GM19467 (cell line): ENCODE measurements around the gene CMPK1.
"Not testable (repeated sequence)": the region's sequence is repeated elsewhere in the genome, so short reads cannot be mapped to it uniquely, and the experiment has no call there.

ENCODE experiments used
- ATAC-seq: cut with Tn5 transposase; IDR thresholded peaks from one replicate; pipeline ENCODE4 v1.9.1; 2021; ENCODE audit warnings: mild to moderate bottlenecking, moderate library complexity; ENCODE audit not compliant: unreplicated experiment

Gene CMPK1

DNA sequence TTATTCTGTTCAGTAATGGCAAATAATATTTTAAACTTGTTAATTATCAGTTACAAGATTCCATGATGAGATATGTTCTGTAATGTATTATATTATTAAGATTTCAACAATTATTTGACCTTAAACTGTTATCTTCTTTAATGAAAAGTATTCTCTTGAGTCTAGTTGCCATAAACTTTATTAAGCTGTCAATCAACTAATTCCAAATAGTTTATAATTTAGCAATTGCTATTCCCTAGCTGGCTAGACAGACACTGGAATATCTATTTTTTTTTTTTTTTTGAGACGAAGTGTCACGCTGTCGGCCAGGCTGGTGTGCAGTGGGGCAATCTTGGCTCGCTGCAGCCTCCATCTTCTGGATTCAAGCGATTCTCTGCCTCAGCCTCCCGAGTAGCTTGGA is 3.8 kb downstream of the CMPK1 start:
- no peak for ATAC-seq

DNA sequence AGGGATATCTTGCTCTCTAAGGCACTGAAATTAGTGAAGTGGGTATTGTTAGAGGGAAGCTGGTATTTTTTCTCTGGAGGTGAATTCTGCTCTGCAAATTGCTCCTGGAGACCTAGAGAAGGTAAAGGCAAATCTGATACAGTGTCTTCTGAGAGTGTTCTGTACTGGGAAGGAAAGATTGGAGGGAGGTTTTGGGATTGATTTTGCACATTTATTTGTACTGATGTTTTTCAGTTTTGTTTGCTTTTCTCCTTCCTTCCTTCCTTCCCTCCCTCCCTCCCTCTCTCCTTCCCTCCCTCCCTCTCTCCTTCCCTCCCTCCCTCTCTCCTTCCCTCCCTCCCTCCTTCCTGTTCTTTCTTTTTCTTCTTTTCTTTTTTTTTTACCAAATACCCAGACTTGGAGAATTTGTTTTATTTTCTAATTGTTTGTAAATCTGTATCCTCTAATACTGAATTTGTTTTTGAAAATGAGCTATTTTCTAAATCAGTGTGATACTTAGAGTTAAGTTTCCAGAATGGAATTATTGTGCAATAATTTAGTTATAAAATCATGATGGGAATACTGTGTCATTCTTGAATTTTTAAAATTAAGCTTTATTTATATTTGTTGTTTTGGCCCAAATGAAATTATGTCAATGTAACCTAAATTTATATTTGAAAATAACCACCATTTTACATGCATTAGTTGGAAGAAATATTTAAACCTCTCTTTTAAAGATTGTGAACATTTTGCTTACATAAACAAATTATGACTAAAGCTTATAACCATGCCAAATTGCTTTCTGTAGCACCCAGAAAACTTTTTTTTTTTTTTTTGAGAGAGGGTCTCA is 4.9 kb downstream of the CMPK1 start:
- ATAC-seq, result no peak

DNA sequence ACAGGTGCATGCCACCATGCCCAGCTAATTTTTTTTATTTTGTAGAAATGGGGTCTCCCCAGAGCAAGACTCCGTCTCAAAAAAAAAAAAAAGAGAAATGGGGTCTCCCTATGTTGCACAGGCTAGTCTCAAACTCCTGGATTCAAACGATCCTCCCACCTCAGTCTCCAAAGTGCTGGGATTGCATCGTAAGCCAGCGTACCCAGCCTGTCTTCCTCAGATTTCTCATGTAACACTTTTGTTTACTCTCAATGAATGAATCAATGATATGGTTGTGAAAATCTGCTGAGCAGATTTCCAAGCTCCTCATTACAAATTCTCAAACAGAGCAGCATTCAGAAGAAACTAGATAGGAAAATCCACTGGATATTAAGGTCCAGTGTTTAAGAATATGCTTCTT is 6.6 kb downstream of the CMPK1 start:
- no peak for ATAC-seq

DNA sequence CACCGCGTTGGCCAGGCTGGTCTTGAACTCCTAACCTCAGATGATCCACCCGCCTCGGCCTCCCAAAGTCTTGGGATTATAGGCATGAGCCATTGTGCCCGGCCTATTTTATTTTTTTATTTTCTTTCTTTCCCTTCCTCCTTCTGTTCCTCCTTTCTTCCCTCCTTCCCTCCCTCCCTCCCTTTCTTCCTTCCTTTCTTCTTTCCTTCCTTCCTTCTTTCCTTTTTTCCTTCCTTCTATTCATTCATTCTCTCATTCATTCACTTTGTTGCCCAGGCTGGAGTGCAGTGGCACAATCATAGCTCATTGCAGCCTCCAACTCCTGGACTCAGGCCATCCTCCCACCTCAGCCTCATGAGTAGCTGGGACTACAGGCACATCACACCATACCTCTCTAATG is 13.4 kb downstream of the CMPK1 start:
- not testable (repeated sequence) for ATAC-seq

DNA sequence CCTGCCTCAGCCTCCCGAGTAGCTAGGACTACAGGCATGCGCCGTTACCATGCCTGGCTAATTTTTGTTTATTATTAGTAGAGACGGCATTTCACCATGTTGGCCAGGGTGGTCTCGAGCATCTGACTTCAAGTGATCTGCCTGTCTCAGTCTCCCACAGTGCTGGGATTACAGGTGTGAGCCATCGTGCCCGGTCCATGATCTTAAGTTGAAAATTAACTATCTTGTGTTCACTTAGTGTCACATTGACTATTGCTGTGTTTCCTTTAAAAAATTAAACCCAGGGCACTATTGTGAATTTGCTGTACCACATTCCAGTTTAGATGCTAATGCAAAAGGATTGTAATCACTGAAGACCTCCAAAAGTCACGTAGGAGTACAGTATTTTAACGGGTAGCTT is 14.1 kb downstream of the CMPK1 start:
- no peak for ATAC-seq

DNA sequence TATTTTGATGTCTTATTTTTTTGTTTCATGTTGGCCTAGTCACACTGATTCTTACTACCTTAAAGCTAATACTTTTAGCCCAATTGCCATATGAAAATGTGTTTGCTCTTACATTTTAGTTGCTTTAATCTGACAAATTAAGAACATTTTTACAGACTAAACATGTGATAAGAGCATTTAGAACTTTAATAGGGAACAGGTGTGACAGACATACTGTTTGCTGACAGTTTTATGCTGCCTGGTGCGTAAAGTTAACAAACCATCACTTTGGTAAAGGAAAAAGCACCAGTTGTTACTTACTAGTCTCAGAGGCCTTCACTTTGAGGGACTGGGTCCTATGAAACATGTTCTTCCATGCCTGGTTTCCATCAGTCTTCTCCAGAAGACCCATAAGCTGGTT is 14.7 kb downstream of the CMPK1 start:
- ATAC-seq, result no peak

DNA sequence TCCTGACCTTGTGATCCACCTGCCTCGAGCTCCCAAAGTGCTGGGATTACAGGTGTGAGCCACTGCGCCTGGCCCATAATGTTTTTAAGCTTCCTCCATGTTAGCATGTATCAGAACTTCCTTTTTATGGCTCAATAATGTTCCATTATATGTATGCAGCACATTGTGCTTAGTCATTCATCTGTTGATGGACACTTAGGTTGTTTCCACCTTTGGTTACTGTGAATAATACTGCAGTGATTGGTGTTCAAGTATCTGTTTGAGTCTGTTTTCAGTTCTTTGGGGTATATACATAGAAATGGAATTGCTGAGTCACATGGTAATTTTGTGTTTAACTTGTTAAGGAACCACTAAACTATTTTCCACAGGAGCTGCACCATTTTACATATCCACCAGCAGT is 17.7 kb downstream of the CMPK1 start:
- no peak for ATAC-seq

DNA sequence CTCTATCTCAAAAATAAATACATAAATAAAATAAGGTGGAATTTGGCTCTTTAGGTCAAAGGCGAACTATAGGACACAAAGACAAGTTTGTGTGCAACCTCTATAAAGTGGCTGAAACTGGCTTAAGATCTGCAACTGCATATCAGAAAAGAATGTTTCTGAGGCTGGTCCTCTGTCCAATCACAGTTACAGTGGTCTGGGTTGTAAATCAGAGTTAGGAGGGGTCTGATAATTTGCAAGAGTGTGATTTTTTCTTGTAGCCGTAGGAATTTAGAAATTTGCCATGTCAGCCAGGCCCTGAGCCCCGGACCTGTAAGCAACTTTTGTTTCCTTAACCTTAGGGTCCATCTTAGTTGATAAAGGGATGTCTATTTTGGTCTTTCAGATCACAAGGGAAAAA is 27.8 kb downstream of the CMPK1 start:
- ATAC-seq, result no peak

DNA sequence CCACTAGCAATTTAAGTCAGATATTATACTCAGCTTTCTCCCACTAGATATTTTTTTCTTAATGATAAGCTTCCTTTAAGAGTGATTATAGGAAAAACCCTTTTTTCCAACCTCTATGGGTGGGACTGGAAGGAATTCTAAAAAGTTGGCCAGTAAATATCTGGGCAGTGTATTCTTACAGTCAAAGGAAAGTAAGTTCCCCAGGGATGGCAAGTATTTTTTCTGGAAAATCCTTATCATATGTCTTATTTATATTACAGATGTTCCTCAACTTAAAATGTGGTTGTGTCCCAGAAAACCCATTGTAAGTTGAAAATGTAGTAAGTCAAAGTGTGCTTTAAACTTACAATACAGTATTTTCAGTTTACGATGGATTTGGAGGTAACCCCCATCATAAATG is 29.2 kb downstream of the CMPK1 start:
- ATAC-seq, result no peak

DNA sequence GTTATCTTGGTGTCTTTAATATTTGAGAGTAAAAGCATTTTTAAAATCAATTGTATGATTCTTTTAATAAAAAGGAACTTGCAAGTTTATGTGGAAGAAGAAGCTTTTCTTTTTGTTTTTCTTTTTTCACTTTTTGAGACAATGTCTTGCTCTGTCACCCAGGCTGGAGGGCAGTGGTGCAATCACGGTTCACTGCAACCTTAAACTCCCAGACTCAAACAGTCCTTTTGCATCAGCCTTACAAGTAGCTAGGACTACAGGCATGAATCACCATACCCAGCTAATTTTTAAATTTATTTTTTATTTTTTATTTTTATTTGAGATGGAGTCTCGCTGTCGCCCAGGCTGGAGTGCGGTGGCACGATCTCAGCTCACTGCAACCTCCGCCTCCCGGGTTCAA is 34.1 kb downstream of the CMPK1 start:
- no peak for ATAC-seq

DNA sequence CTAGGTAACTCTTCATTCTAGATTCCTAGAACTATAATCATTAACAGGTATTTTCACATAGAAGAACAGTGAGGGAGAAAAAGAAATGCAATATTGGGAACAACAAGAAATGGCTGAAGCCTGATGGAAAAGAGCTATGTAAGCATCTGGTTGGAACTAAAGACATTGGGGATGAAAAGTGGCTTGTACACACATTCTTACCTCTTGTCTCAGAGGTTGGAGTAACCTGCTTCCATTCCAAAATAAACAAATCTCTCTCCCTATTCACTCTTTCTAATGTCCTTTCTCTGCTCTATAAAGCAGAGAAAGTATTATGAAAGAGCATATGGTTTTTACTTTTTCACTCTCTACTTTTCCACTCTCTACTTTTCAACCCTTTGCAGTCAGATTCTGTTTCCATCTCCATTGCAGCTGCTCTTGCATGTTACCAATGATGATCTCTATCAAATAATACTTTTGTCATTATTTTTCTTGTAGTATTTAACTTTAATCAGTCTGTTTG is 37.5 kb downstream of the CMPK1 start:
- ATAC-seq, result no peak

DNA sequence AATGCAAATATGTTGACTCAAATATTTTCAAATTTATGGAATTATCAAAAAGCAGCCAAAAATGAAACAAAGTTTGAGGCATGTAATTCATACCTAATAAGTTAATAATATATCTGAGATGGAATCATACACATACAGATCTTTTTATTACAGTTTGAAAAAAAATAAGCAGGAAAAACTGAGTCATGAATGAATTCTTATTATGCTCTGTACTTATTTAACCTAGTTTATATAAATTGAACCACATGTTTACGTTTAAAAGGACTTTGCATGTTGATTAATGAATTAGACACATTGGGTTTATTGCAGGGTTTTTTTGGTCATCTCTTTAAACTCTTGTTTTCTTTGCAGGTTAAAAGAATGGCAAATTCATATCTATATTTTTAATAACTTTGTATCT is 40.9 kb downstream of the CMPK1 start:
- ATAC-seq, result no peak

DNA sequence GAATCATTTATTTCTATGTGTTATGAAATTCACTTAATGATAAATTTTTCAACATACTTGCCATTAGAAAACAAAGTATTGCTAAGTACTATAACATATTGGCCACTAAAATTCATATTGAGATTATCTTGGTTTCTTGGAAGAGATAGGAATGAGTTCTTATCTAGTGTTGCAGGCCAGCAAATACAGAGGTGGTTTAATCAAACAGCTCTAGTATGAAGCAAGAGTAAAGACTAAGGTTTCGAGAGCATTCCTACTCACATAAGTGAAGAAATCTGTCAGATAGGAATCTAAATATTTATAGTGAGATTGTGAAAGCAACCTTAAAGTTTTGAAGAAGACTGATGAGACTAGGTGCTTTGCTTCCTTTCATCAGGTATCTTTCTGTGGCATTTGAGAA is 44.6 kb downstream of the CMPK1 start:
- ATAC-seq, result no peak

DNA sequence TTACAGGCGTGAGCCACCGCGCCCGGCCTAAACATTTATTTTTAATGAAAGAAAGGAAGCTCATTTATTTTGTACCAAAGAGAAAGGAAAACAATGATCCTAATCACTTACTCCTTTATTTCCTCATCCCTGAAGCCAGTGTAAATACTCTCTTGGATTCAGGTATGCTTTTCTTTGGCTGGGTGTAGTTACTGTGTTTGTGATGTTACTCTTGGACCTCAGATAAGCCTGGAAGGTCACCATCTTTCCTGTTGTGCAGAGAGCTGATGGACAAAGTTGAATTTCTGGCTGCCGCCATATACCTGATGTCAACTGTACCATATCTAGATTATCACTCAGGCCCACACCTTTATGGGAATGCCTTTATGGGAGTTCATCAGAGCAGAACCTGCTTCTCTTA is 47.1 kb downstream of the CMPK1 start:
- no peak for ATAC-seq

DNA sequence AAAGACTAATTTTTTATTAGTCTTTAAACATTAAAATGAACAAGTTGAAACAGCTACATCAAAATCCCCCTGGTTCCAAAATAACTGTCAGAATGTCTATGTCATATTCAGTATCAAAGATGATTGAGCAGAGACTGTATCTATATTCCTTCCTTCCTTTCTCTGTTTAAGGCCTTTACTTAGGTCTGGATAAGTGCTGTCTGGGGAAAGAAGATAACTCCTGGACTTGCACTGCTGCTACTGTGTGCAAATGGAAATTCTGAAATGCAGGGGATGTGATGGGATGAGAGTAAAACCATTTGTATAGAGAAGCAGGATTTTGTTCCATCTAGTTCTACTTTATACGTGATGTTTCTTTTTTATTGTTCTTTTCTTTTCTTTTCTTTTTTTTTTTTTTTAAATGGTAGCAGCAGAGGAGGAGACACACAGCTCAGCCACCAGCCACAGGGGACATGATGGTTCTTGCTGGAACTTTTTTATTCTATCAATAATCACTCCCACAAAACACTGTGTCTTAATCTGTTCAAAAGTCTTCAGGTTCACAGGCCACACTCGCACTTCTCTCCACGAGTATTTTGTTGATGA is 48.9 kb downstream of the CMPK1 start:
- ATAC-seq, result no peak

DNA sequence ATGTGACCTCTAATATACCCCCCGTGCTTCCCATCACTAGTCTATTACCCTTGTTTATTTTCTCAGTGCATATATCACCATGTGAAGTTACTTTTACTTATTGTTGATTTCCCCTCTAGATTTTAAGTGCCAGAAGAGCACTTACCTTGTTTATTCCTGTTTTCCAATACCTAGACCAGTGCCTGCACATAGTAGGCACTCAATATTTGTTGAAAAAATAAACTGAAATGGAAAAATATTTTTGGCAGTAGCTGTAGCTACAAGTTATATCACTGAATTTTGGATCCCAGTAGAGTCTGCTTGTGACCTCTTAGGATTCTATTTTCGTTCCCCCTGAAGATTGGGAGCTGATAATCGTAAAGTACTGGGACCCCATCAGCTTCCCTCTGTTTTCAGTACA is 50.5 kb downstream of the CMPK1 start:
- no peak for ATAC-seq

DNA sequence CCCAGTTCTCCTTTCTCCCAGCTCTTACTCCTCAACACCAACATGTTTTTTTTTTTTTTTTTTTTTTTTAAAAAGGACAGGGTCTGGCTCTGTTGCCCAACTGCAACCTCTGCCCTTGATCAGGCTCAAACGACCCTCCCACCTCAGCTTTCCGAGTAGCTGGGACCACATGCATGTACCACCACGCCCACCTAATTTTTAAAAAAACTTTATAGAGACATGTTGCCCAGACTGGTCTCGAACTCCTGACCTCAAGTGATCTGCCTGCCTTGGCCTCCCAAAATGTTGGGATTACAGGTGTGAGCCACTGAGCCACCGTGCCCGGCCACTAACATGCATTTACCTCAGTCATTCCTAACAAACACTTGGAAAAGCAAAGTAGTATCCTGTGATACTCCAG is 51.4 kb downstream of the CMPK1 start:
- no peak for ATAC-seq

DNA sequence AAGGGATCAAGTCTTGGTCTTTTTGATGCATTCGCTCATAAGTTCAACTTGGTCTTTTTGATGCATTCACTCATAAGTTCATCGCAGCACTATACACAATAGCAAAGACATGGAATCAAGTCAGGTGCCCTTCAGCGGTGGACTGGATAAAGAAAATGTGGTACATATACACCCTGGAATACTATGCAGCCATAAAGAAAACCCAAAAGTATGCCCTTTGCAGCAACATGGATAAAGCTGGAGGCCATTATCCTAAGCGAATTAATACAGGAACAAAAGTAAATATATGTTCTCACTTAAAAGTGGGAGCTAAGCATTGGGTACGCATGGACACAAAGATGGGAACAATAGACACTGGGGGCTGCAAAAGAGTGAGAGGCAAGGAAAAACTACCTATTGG is 52.7 kb downstream of the CMPK1 start:
- no peak for ATAC-seq

DNA sequence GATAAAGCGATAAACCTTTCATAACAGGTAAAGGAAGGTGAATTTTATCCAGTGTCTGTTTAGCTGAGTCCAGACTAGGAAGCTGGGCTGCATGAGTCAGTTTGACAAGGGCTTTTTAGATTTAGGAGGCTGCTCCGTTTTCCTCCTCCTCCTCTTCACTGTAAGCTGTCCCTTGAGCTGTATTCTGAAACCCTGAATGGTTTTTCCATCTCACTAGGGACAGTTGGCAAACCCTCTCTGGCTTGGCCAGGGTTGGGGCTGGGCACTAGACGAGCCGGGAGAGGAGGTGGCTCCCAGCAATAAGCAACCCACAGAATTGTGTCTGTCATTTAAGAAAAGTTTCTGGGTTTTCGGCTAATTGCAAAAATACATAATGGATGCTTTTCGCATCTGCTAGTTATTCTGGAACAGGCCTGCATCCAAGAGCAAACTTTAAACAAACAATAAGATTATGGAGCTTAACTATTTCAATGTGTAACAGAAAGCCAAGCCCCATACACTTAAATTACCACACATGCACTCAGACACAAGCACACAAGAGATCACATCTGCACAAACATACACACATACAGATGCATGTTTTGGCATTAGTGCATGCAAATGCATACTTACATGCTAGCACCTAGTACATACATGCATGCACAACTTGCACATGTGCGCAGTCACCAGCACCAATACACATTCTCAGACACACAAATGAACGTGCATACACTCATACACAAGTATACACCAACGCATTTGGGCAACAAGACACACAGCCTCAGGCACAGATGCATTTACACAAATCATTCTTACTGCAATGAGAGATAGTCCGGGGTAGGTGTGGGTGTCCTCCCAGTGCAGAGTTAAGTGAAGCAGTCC is 54.7 kb downstream of the CMPK1 start:
- ATAC-seq, result no peak

DNA sequence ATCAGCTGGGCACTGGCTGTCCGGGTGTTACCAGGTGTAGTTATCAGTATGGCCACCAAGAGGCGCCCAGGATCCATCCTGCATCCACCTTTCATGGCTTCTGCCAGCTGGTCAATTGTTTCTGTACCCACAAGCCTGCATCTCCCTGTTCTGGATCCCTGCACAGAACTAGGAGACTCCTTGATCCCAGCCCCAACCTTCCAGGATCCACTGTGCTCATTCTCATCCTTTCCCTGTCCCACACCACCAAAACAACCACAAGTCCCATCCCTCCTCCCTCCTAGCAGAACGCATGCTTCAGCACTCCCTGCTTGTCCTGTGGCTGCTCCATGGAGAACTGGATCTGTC is 55.3 kb downstream of the CMPK1 start:
- no peak for ATAC-seq

DNA sequence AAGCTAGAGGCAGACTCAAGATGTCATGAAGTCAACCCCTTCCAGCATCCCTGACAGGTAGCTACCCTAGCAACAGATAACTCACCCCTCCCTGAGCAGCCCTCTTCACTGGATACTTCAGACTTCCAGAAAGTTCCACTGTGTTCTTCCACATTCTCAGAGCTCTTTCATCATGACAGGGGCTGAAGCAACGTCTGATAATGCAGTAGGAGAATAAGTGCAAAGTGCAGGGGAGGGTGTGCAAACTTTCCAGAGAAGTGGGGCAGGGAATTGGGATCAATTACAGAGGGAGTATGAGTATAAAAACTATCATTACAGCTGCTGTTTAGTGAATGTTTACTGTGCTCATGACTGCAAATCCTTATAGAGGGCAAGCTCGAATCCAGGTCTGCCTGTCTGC is 56.1 kb downstream of the CMPK1 start:
- no peak for ATAC-seq

DNA sequence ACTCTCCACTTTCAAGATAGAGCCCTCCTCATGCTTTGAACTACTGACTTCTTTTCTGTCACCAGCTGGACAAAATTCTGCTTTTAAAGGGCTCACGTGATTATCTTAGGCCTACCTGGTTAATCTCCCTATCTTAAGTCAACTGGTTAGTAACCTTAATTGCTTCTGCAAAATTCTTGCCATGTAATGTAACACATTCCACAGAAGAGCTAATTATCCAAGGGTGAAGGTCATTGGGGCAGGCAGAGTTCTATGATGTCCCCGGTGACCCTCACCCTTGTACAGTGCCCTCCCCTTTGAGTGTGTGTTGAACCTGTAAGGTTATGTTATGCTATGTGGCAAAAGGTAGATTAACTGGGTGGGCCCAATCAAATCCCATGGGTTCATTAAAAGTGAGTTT is 57.3 kb downstream of the CMPK1 start:
- ATAC-seq, result no peak
